PC-3 (cell line): ENCODE results near the gene C15orf39. TPM values are rescaled to one million over a fixed set of nuclear protein-coding genes. Genes with fewer than 3 reads are reported as not detected.

Experiments
- ATAC-seq: fragments of 200-7000 bp; cut with Tn5 transposase; 2 replicates; pipeline ENCODE4 v1.9.1; 2020; ENCODE audit warnings: mild to moderate bottlenecking, moderate library complexity
- BruUV-seq: library from RNA; stranded (reverse); fragments of 400-500 nt; replicated peaks from 2 replicates; lab custom pipeline; 2021; lab: Mats Ljungman, UMichigan
- CTCF ChIA-PET: fragments of 300-600 bp; sonication (Branson Sonifier 250); formaldehyde crosslinking; loops from one replicate; lab custom pipeline; 2022; ENCODE audit warnings: antibody characterized with exemption; lab: Charles Lee
- POLR2A ChIA-PET: fragments of 300-600 bp; sonication (Branson Sonifier 250); formaldehyde crosslinking; loops from one replicate; lab custom pipeline; 2022; ENCODE audit warnings: antibody characterized with exemption; ENCODE audit not compliant: unreplicated experiment; lab: Charles Lee
- DNase-seq: peaks from one replicate; pipeline ENCODE4 v3.0.0-alpha.2; 2015
- H2AFZ ChIP-seq: fragments of 300-600 bp; sonication (generic); 2 replicates; pipeline ENCODE4 v1.6.0; 2016; ENCODE audit warnings: antibody characterized with exemption, low read length
- H3F3A ChIP-seq: fragments of 300-600 bp; sonication (generic); one replicate; pipeline ENCODE4 v1.6.0; 2017; ENCODE audit warnings: antibody characterized with exemption, low read length, control low read depth, mild to moderate bottlenecking; ENCODE audit not compliant: unreplicated experiment
- H3K27ac ChIP-seq: fragments of 300-600 bp; sonication (generic); 2 replicates; pipeline ENCODE4 v1.5.1; 2016; ENCODE audit warnings: mild to moderate bottlenecking, low read length
- H3K27me3 ChIP-seq: fragments of 300-600 bp; sonication (generic); 2 replicates; pipeline ENCODE4 v1.6.1; 2016; ENCODE audit warnings: low read length, mixed read lengths
- H3K36me3 ChIP-seq: fragments of 300-600 bp; sonication (generic); 2 replicates; pipeline ENCODE4 v1.6.1; 2016; ENCODE audit warnings: low read depth, mixed run types, low read length, mixed read lengths
- H3K4me1 ChIP-seq: fragments of 300-600 bp; sonication (generic); 2 replicates; pipeline ENCODE4 v1.5.1; 2016; ENCODE audit warnings: low read length; ENCODE audit not compliant: insufficient read depth
- H3K4me2 ChIP-seq: fragments of 300-600 bp; sonication (generic); 2 replicates; pipeline ENCODE4 v1.6.0; 2016; ENCODE audit warnings: low read length
- H3K4me3 ChIP-seq: fragments of 300-600 bp; sonication (generic); 2 replicates; pipeline ENCODE4 v1.5.1; 2016; ENCODE audit warnings: mild to moderate bottlenecking, low read length, mixed read lengths
- H3K79me2 ChIP-seq: fragments of 300-600 bp; sonication (generic); 2 replicates; pipeline ENCODE4 v1.6.1; 2017; ENCODE audit warnings: low read length, mixed read lengths
- H3K9ac ChIP-seq: fragments of 300-600 bp; sonication (generic); 2 replicates; pipeline ENCODE4 v1.6.0; 2016; ENCODE audit warnings: mild to moderate bottlenecking, low read length
- H3K9me2 ChIP-seq: fragments of 300-600 bp; sonication (generic); replicated peaks from 2 replicates; pipeline ENCODE4 v1.6.1; 2016; ENCODE audit warnings: mixed run types, low read length, mixed read lengths
- H3K9me3 ChIP-seq: fragments of 300-600 bp; sonication (generic); 2 replicates; pipeline ENCODE4 v1.6.1; 2016; ENCODE audit warnings: low read length, mixed read lengths
- H4K20me1 ChIP-seq: fragments of 300-600 bp; sonication (generic); 2 replicates; pipeline ENCODE4 v1.6.1; 2016; ENCODE audit warnings: low read length, mixed read lengths
- EZH2 ChIP-seq: fragments of 300-600 bp; sonication (generic); IDR thresholded peaks from one replicate; pipeline ENCODE4 v1.6.1; 2017; ENCODE audit warnings: antibody characterized with exemption, mild to moderate bottlenecking, low read length; ENCODE audit not compliant: unreplicated experiment
- EZH2phosphoT487 ChIP-seq: fragments of 300-600 bp; sonication (generic); IDR thresholded peaks from 2 replicates; pipeline ENCODE4 v1.6.1; 2018; ENCODE audit warnings: mild to moderate bottlenecking, antibody characterized with exemption, low read length, borderline replicate concordance
- intact Hi-C: fragments of 100-400 bp; cut with micrococcal nuclease; formaldehyde crosslinking; loops from 2 replicates; pipeline ENCODE4 v1.9.0; 2023
- total RNA-seq: library from RNA; depleted of rRNA; stranded (reverse); fragments of >200 nt; gene quantifications from 2 replicates; pipeline ENCODE4 v1.2.3, GENCODE V29; 2014
- TF ChIP-seq, protein P1 (sequence below): fragments of 300-600 bp; sonication (generic); conservative IDR thresholded peaks from 2 replicates; pipeline ENCODE4 v1.5.1; 2017; ENCODE audit warnings: antibody characterized with exemption, low read depth, mild to moderate bottlenecking, low read length

C15orf39 gene
- total RNA-seq, 1 experiment from 2014 or later = 23.8 TPM

DNA sequence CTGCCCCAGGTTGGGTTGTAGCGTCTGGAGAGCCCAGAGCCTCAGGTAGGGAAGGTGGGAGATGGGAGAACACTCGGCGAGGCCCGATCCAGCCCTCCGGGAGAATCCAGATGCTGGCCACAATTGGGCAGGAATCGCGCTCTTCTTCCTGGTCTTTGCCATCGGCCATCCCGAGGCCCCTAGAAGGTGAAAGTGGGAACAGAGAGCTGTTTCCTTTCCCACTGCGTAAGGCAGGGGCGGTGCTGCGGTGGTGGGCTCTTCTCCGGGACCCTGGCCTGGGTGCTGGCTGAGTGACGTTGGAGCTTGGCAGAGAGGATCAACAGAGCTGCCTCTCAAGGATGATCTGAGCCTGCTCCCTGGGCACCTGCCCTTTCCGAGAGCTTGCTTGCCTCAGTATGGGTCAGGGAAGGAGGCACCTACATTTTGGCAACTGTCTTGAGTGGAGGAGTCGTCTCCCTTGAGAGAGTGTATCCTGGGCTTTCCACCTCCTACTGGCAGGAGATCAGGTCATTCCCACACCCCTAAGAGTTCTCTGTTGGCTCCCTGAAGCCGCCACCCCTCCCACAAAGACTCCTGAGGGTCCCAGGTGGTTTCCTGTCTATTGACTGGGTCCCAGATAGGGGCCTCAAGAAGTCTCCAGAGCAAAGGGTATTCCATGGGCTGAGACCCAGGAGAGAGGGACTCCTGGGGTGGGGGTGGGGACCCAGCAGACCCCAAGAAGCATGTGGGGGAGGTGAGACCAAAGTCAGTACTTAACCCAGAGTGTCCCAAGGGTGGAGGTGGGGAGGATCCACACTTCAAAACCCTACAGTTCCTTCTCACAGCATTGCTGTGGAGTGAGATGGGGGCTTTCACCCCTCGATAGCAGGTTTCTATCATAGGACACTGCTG, 1.6 kb downstream of the C15orf39 start:
- peaks cover 33% of the 10 kb centered on the region for H3K4me1 ChIP-seq
- DNase-seq (peak; percentile 24), ATAC-seq (no peak)
- peak overlapping the region; percentile 95 for H3K4me3 ChIP-seq
- peaks cover 70% of the 10 kb centered on the region for H3K79me2 ChIP-seq
- H4K20me1 ChIP-seq = peaks cover 52% of the 10 kb centered on the region
- TF ChIP-seq, protein P1, sequence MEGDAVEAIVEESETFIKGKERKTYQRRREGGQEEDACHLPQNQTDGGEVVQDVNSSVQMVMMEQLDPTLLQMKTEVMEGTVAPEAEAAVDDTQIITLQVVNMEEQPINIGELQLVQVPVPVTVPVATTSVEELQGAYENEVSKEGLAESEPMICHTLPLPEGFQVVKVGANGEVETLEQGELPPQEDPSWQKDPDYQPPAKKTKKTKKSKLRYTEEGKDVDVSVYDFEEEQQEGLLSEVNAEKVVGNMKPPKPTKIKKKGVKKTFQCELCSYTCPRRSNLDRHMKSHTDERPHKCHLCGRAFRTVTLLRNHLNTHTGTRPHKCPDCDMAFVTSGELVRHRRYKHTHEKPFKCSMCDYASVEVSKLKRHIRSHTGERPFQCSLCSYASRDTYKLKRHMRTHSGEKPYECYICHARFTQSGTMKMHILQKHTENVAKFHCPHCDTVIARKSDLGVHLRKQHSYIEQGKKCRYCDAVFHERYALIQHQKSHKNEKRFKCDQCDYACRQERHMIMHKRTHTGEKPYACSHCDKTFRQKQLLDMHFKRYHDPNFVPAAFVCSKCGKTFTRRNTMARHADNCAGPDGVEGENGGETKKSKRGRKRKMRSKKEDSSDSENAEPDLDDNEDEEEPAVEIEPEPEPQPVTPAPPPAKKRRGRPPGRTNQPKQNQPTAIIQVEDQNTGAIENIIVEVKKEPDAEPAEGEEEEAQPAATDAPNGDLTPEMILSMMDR = 0 out of 2 replicates have a peak, but pooled peaks have one; percentile 6
- TF ChIP-seq EZH2 (no peak), EZH2phosphoT487 (no peak)
- intact Hi-C loops = loop anchor here (5.0 kb wide), 2 partner anchors 81 to 96 kb away; no protein-coding TSS in a partner anchor
- H3K27me3 ChIP-seq = no peaks in the 10 kb centered on the region
- H3K9me3 ChIP-seq = no peaks in the 10 kb centered on the region
- TSS peak; percentile 44 for BruUV-seq
- ChIA-PET CTCF (interaction anchor here (0.6 to 1.9 kb wide), 2 partner anchors 174 to 179 kb away, joined by 3 to 7 read pairs; no protein-coding TSS in a partner anchor), POLR2A (interaction anchor here (0.7 kb wide), 1 partner anchor 80 kb away, joined by 4 read pairs; no protein-coding TSS in a partner anchor)
- H2AFZ ChIP-seq = no peak overlapping the region
- peaks cover 25% of the 10 kb centered on the region for H3K36me3 ChIP-seq
- H3F3A ChIP-seq = no peaks in the 10 kb centered on the region
- peak overlapping the region; percentile 81 for H3K4me2 ChIP-seq
- peak overlapping the region; percentile 82 for H3K27ac ChIP-seq
- H3K9me2 ChIP-seq = no peaks in the 10 kb centered on the region
- peak overlapping the region; percentile 96 for H3K9ac ChIP-seq

DNA sequence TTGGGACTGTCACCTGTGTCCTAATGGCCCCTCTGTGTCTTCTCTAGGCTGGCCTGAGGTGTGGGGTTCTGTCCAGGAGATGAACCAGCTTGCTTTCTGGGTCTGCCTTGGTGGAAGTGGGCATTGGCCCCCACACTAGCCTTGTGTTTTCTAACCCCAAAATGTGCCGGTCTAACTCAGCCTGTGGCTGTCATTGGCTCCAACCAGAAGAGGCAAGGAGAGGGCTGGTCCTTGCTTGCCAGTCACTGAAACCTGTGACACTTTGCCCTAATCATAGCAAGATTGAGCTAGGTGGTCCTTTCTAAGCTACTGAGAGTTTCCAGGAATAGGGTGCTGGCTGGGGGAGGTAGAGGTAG, 2.2 kb downstream of the C15orf39 start:
- ChIA-PET CTCF (interaction anchor here (1.9 kb wide), 1 partner anchor 174 kb away, joined by 7 read pairs; no protein-coding TSS in a partner anchor), POLR2A (no interaction called here)
- Histone ChIP-seq H4K20me1 (peaks cover 58% of the 10 kb centered on the region), H3K9me3 (no peaks in the 10 kb centered on the region), H3K9ac (peak overlapping the region; percentile 96; the same call in 1 of the 2 replicates), H3K4me3 (peak overlapping the region; percentile 95), H3K4me2 (peak overlapping the region; percentile 81), H2AFZ (no peak overlapping the region), H3K9me2 (no peaks in the 10 kb centered on the region), H3K79me2 (peaks cover 76% of the 10 kb centered on the region), H3K27ac (peak overlapping the region; percentile 82), H3K36me3 (peaks cover 32% of the 10 kb centered on the region), H3K27me3 (no peaks in the 10 kb centered on the region), H3K4me1 (peaks cover 33% of the 10 kb centered on the region), H3F3A (no peaks in the 10 kb centered on the region)
- DNase-seq = no peak
- intact Hi-C loops = loop anchor here (2.0 to 5.0 kb wide), 3 partner anchors 82 to 161 kb away; no protein-coding TSS in a partner anchor
- ATAC-seq = no peak
- BruUV-seq = no TSS peak
- TF ChIP-seq, protein P1 = no peak
- TF ChIP-seq EZH2 (no peak), EZH2phosphoT487 (no peak)
